Smooth muscle cell (in vitro differentiated cells): ENCODE measurements around the gene CHKA. TPM values are rescaled to one million over a fixed set of nuclear protein-coding genes. Genes with fewer than 3 reads are reported as not detected.
A peak's percentile ranks its signal among the peaks of the same experiment; 100 is the strongest.

ENCODE experiments used
- DNase-seq: peaks from one replicate; lab custom pipeline; 2025; ENCODE audit not compliant: unreplicated experiment; lab: John Stamatoyannopoulos, UW
- H2AFZ ChIP-seq: fragments of 200-600 bp; sonication (generic); 2 replicates; pipeline ENCODE4 v1.6.0; 2016; ENCODE audit warnings: antibody characterized with exemption, low read depth, mild to moderate bottlenecking
- H3F3A ChIP-seq: fragments of 200-600 bp; sonication (generic); 2 replicates; pipeline ENCODE4 v1.6.0; 2017; ENCODE audit warnings: antibody characterized with exemption, low read depth
- H3K27ac ChIP-seq: fragments of 200-600 bp; sonication (generic); 2 replicates; pipeline ENCODE4 v1.5.1; 2016; ENCODE audit warnings: low read depth, mild to moderate bottlenecking
- H3K27me3 ChIP-seq: fragments of 200-600 bp; sonication (generic); 2 replicates; pipeline ENCODE4 v1.6.1; 2016; ENCODE audit warnings: low read depth, mild to moderate bottlenecking
- H3K36me3 ChIP-seq: fragments of 200-600 bp; sonication (generic); 2 replicates; pipeline ENCODE4 v1.5.1; 2016; ENCODE audit warnings: low read depth
- H3K4me1 ChIP-seq: fragments of 200-600 bp; sonication (generic); 2 replicates; pipeline ENCODE4 v1.5.1; 2016; ENCODE audit warnings: low read depth
- H3K4me2 ChIP-seq: fragments of 200-600 bp; sonication (generic); 2 replicates; pipeline ENCODE4 v1.6.0; 2016; ENCODE audit warnings: mild to moderate bottlenecking
- H3K4me3 ChIP-seq: fragments of 200-600 bp; sonication (generic); 2 replicates; pipeline ENCODE4 v1.5.1; 2016; ENCODE audit warnings: mild to moderate bottlenecking
- H3K79me2 ChIP-seq: fragments of 200-600 bp; sonication (generic); 2 replicates; pipeline ENCODE4 v1.6.0; 2016; ENCODE audit warnings: low read depth, mild to moderate bottlenecking
- H3K9ac ChIP-seq: fragments of 200-600 bp; sonication (generic); 2 replicates; pipeline ENCODE4 v1.6.0; 2016; ENCODE audit warnings: low read depth
- H3K9me3 ChIP-seq: fragments of 200-600 bp; sonication (generic); replicated peaks from 2 replicates; pipeline ENCODE4 v1.5.1; 2016; ENCODE audit warnings: low read depth
- H4K20me1 ChIP-seq: fragments of 200-600 bp; sonication (generic); 2 replicates; pipeline ENCODE4 v1.6.0; 2016; ENCODE audit warnings: low read depth
- WGBS: methylation state at CpG from one replicate; pipeline ENCODE4 v1.1.7; 2016; ENCODE audit warnings: low lambda C conversion rate; 5-methylcytosine and 5-hydroxymethylcytosine counted together
- polyA plus RNA-seq: library from polyadenylated mRNA; unstranded; fragments of >200 nt; fragmentation: Nextera tagmentation; extraction: Ambion mirVana; gene quantifications from 2 replicates; pipeline ENCODE4 v1.2.1, GENCODE V29; 2016
- total RNA-seq: library from RNA; depleted of rRNA; stranded (reverse); fragments of >200 nt; gene quantifications from 2 replicates; pipeline ENCODE4 v1.2.3, GENCODE V29; 2014
- TF ChIP-seq, protein P1 (sequence below): fragments of 200-600 bp; sonication (generic); IDR thresholded peaks from 2 replicates; pipeline ENCODE4 v1.5.1; 2017; ENCODE audit warnings: borderline replicate concordance, mild to moderate bottlenecking, antibody characterized with exemption; ENCODE audit not compliant: insufficient read depth, poor library complexity, severe bottlenecking

CHKA gene
- total and polyA plus RNA-seq, 2 experiments from 2014 or later = 19.9 to 31.1 TPM

DNA sequence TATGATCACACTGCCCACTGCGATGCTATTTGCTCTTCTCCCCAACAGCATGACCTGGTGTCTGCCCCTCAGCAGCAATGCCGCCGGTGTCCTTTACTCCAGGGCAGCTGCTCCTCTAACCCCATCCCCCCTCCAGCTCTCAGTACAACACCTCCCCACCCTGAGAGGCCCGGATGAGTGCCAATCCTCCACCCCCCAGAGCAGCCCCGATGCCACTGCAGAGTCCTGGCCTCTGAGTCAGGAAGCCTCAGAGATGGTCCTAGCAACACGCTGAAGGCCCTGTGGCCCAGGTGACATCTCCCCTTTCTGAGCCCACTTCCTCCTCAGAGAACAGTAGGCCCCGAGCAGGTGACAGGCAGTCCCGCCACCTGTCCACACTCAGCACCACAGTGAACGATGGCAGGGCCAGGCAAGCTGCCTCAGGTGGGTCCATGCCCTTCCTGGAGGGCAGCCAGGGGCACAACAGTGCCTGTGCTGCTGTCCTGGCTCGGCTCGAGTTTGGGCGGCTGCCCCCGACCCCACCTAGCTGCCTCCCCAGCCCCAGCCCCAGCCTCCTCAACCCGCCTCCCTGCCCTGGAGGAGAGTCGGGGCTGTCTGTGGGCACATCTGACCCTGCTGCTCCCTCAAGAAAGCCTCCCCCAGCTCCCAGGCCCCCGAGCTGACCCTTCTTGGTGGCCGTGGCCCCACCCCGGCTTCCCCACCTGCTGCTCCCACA lies 94.6 kb downstream of the CHKA start:
- Histone ChIP-seq H2AFZ (no peak overlapping the region), H3K27ac (no peak overlapping the region), H3K27me3 (no peaks in the 10 kb centered on the region), H3K79me2 (peaks cover 8% of the 10 kb centered on the region), H3K9me3 (no peaks in the 10 kb centered on the region), H3F3A (peaks cover 11% of the 10 kb centered on the region), H4K20me1 (no peaks in the 10 kb centered on the region), H3K36me3 (peaks cover 11% of the 10 kb centered on the region), H3K4me1 (peaks cover 17% of the 10 kb centered on the region), H3K4me2 (no peak overlapping the region), H3K4me3 (no peak overlapping the region), H3K9ac (peak overlapping the region; percentile 64)
- 94% methylated on average over 16 of the region's 18 CpGs for WGBS
- no peak for DNase-seq
- TF ChIP-seq, protein P1, sequence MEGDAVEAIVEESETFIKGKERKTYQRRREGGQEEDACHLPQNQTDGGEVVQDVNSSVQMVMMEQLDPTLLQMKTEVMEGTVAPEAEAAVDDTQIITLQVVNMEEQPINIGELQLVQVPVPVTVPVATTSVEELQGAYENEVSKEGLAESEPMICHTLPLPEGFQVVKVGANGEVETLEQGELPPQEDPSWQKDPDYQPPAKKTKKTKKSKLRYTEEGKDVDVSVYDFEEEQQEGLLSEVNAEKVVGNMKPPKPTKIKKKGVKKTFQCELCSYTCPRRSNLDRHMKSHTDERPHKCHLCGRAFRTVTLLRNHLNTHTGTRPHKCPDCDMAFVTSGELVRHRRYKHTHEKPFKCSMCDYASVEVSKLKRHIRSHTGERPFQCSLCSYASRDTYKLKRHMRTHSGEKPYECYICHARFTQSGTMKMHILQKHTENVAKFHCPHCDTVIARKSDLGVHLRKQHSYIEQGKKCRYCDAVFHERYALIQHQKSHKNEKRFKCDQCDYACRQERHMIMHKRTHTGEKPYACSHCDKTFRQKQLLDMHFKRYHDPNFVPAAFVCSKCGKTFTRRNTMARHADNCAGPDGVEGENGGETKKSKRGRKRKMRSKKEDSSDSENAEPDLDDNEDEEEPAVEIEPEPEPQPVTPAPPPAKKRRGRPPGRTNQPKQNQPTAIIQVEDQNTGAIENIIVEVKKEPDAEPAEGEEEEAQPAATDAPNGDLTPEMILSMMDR = no peak

DNA sequence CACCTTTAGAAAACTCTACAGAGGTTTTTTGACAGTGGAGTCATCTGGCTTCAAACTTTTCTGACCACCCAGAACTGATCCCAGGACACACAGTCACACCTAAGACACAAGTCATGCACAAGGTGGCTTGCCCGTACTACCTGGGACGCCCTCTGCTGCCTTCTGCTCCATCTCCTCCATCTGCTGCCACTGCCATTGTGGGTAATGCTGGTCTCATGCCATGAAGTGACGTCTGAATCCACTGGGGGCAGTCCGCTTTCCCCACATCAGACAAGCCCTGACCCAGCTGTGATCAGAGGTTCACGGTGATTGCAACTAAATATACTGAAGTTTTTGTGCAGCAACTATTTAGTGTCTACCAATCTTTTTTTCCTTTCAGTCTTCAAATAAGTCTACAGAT lies 96.1 kb downstream of the CHKA start:
- Histone ChIP-seq H3K27me3 (no peaks in the 10 kb centered on the region), H3K4me3 (no peak overlapping the region), H3K79me2 (no peaks in the 10 kb centered on the region), H4K20me1 (no peaks in the 10 kb centered on the region), H3K9ac (no peak overlapping the region), H3K9me3 (no peaks in the 10 kb centered on the region), H2AFZ (no peak overlapping the region), H3K27ac (no peak overlapping the region), H3F3A (peaks cover 11% of the 10 kb centered on the region), H3K36me3 (peaks cover 11% of the 10 kb centered on the region), H3K4me1 (peaks cover 17% of the 10 kb centered on the region), H3K4me2 (no peak overlapping the region)
- no peak for DNase-seq
- 87% methylated on average over 5 of the region's 5 CpGs for WGBS
- TF ChIP-seq, protein P1 = no peak

- H4K20me1 ChIP-seq = no peaks in the 10 kb centered on the region
- no peaks in the 10 kb centered on the region for H3K27me3 ChIP-seq
- no peaks in the 10 kb centered on the region for H3K9me3 ChIP-seq
- no peak overlapping the region for H3K4me3 ChIP-seq
- no peaks in the 10 kb centered on the region for H3K79me2 ChIP-seq
- peaks cover 8% of the 10 kb centered on the region for H3F3A ChIP-seq
- no peak overlapping the region for H3K9ac ChIP-seq
- H3K27ac ChIP-seq = no peak overlapping the region
- WGBS = 97% methylated on average over 5 of the region's 5 CpGs
- H2AFZ ChIP-seq = no peak overlapping the region
- peaks cover 11% of the 10 kb centered on the region for H3K36me3 ChIP-seq
- H3K4me1 ChIP-seq = peaks cover 14% of the 10 kb centered on the region
- no peak for DNase-seq
- no peak overlapping the region for H3K4me2 ChIP-seq
- TF ChIP-seq, protein P1 = no peak
Observed at GRCh38 chr11:68024508-68024907, 96.7 kb downstream of the CHKA start.

- Histone ChIP-seq H3K9me3 (no peaks in the 10 kb centered on the region), H3K27ac (no peak overlapping the region), H3K9ac (no peak overlapping the region), H3F3A (no peaks in the 10 kb centered on the region), H4K20me1 (no peaks in the 10 kb centered on the region), H3K36me3 (peaks cover 11% of the 10 kb centered on the region), H3K79me2 (no peaks in the 10 kb centered on the region), H3K4me2 (no peak overlapping the region), H2AFZ (no peak overlapping the region), H3K4me1 (no peaks in the 10 kb centered on the region), H3K4me3 (no peak overlapping the region), H3K27me3 (no peaks in the 10 kb centered on the region)
- no peak for DNase-seq
- 94% methylated on average over 13 of the region's 13 CpGs for WGBS
- TF ChIP-seq, protein P1 = no peak
Observed at GRCh38 chr11:68022531-68022930, 98.7 kb downstream of the CHKA start.
